SK-N-SH (cell line): ENCODE measurements around the gene PLCH1. TPM values are rescaled to one million over a fixed set of nuclear protein-coding genes. Genes with fewer than 3 reads are reported as not detected.

Source experiments
- CTCF ChIA-PET: fragments of 300-600, 350-600 bp; formaldehyde crosslinking; extraction: SDS; loops from one replicate; lab custom pipeline; 2021; lab: Yijun Ruan, JAX
- POLR2A ChIA-PET: fragments of 350-600 bp; sonication (Branson Sonifier 250); formaldehyde crosslinking; extraction: SDS; loops from one replicate; lab custom pipeline; 2020; ENCODE audit warnings: antibody characterized with exemption, inconsistent platforms; lab: Yijun Ruan, JAX
- DNase-seq: peaks from one replicate; pipeline ENCODE4 v3.0.0; 2012
- H2AFZ ChIP-seq: fragments of 200-600 bp; sonication (generic); 2 replicates; pipeline ENCODE4 v1.8.1; 2016; ENCODE audit warnings: antibody characterized with exemption, mild to moderate bottlenecking, low read depth
- H3F3A ChIP-seq: fragments of 200-600 bp; sonication (generic); replicated peaks from 2 replicates; pipeline ENCODE3; 2016; ENCODE audit warnings: antibody characterized with exemption, mild to moderate bottlenecking; ENCODE audit not compliant: insufficient read depth
- H3K27ac ChIP-seq, 2 experiments: fragments of 200-500 bp in 1 of 2; fragments of 200-600 bp in 1 of 2; sonication (Bioruptor generic) in 1 of 2; sonication (generic), shearing (Covaris generic) in 1 of 2; 2 replicates each; pipeline versions ENCODE4 v1.5.1 to v1.6.1; 2014 to 2016; ENCODE audit warnings: low read depth in 2 of 2, inconsistent platforms in 1 of 2, low read length in 1 of 2, mild to moderate bottlenecking in 1 of 2, mixed read lengths in 1 of 2
- H3K27me3 ChIP-seq: fragments of 200-600 bp; sonication (generic), shearing (Covaris generic); 2 replicates; pipeline ENCODE4 v1.6.1; 2016; ENCODE audit warnings: mixed run types; ENCODE audit not compliant: insufficient read depth
- H3K36me3 ChIP-seq, 2 experiments: fragments of 200-500 bp in 1 of 2; fragments of 200-600 bp in 1 of 2; sonication (Bioruptor generic) in 1 of 2; sonication (generic) in 1 of 2; replicated peaks in 1 of 2; 2 replicates each; pipeline versions ENCODE3 to v1.5.1; 2014 to 2016; ENCODE audit warnings: low read length in 1 of 2, mild to moderate bottlenecking in 1 of 2; ENCODE audit not compliant: insufficient read depth in 2 of 2, control insufficient read depth in 1 of 2
- H3K4me1 ChIP-seq, 2 experiments: fragments of 200-500 bp in 1 of 2; fragments of 200-600 bp in 1 of 2; sonication (Bioruptor generic) in 1 of 2; sonication (generic), shearing (Covaris generic) in 1 of 2; 2 replicates each; pipeline versions ENCODE4 v1.5.1 to v1.6.1; 2014 to 2016; ENCODE audit warnings: low read depth in 1 of 2, low read length in 1 of 2, mixed run types in 1 of 2; ENCODE audit not compliant: insufficient read depth in 2 of 2, control insufficient read depth in 1 of 2
- H3K4me2 ChIP-seq: fragments of 200-600 bp; sonication (generic), shearing (Covaris generic); 2 replicates; pipeline ENCODE4 v1.6.1; 2017; ENCODE audit warnings: mixed run types
- H3K4me3 ChIP-seq, 2 experiments: fragments of 200-500 bp in 1 of 2; fragments of 200-600 bp in 1 of 2; sonication (Bioruptor generic) in 1 of 2; sonication (generic), shearing (Covaris generic) in 1 of 2; 2 replicates each; pipeline versions ENCODE4 v1.5.1 to v1.8.1; 2014 to 2016; ENCODE audit warnings: low read depth in 2 of 2, inconsistent platforms in 1 of 2, low read length in 1 of 2, mild to moderate bottlenecking in 1 of 2, mixed read lengths in 1 of 2, moderate library complexity in 1 of 2
- H3K79me2 ChIP-seq: fragments of 200-600 bp; sonication (generic); 2 replicates; pipeline ENCODE4 v1.8.1; 2017; ENCODE audit warnings: mild to moderate bottlenecking; ENCODE audit not compliant: insufficient read depth
- H3K9ac ChIP-seq: fragments of 200-600 bp; sonication (generic); 2 replicates; pipeline ENCODE4 v1.6.1; 2017; ENCODE audit warnings: mixed run types
- H3K9me2 ChIP-seq: fragments of 200-600 bp; sonication (generic); 2 replicates; pipeline ENCODE4 v1.6.1; 2017; ENCODE audit warnings: mixed run types
- H3K9me3 ChIP-seq: fragments of 200-600 bp; sonication (generic); 2 replicates; pipeline ENCODE4 v1.6.1; 2017; ENCODE audit warnings: mixed run types, mild to moderate bottlenecking, moderate library complexity
- H4K20me1 ChIP-seq: fragments of 200-600 bp; sonication (generic); 2 replicates; pipeline ENCODE4 v1.6.1; 2017; ENCODE audit warnings: mild to moderate bottlenecking, mixed run types; ENCODE audit not compliant: insufficient read depth
- EP300 ChIP-seq, 2 experiments: IDR thresholded peaks; 2 replicates each; pipeline versions ENCODE4 v1.4.0 to v1.6.1; 2012; ENCODE audit warnings: borderline replicate concordance in 1 of 2, low read depth in 1 of 2, low read length in 1 of 2
- FOXJ3 ChIP-seq: sonication (generic); formaldehyde crosslinking; IDR thresholded peaks from 2 replicates; pipeline ENCODE4 v1.5.1; 2020; ENCODE audit warnings: mild to moderate bottlenecking, missing genetic modification reagents
- FOXM1 ChIP-seq: IDR thresholded peaks from 2 replicates; pipeline ENCODE4 v1.4.0; 2012; ENCODE audit warnings: low read depth, mild to moderate bottlenecking
- GATA2 ChIP-seq: sonication (generic); formaldehyde crosslinking; IDR thresholded peaks from 2 replicates; pipeline ENCODE4 v1.5.0; 2020; ENCODE audit warnings: mild to moderate bottlenecking, missing genetic modification reagents
- MAX ChIP-seq: IDR thresholded peaks from 2 replicates; pipeline ENCODE4 v1.4.0; 2012; ENCODE audit warnings: low read depth
- MEF2A ChIP-seq: IDR thresholded peaks from 2 replicates; pipeline ENCODE4 v1.4.0; 2012; ENCODE audit warnings: low read depth, borderline replicate concordance
- MXI1 ChIP-seq: IDR thresholded peaks from 2 replicates; pipeline ENCODE4 v1.6.1; 2012; ENCODE audit warnings: mild to moderate bottlenecking, low read depth, low read length, improper control_type of control experiment
- NFIC ChIP-seq: IDR thresholded peaks from 2 replicates; pipeline ENCODE4 v1.4.0; 2012; ENCODE audit warnings: borderline replicate concordance
- POLR2AphosphoS5 ChIP-seq: IDR thresholded peaks from 2 replicates; pipeline ENCODE4 v1.6.1; 2012; ENCODE audit warnings: low read depth, low read length
- RAD21 ChIP-seq: IDR thresholded peaks from 2 replicates; pipeline ENCODE4 v1.6.1; 2012; ENCODE audit warnings: mild to moderate bottlenecking, low read length
- RCOR1 ChIP-seq: fragments of 150-350 bp; IDR thresholded peaks from 2 replicates; pipeline ENCODE4 v1.6.1; 2017; ENCODE audit warnings: antibody characterized with exemption, low read length
- RFX5 ChIP-seq: IDR thresholded peaks from 2 replicates; pipeline ENCODE4 v1.6.1; 2012; ENCODE audit warnings: mild to moderate bottlenecking, improper control_type of control experiment, low read length
- SMC3 ChIP-seq: IDR thresholded peaks from 2 replicates; pipeline ENCODE4 v1.6.1; 2012; ENCODE audit warnings: low read depth, low read length, improper control_type of control experiment
- WGBS: methylation state at CpG from one replicate; pipeline ENCODE4 v1.1.6; 2017; ENCODE audit warnings: low lambda C conversion rate; 5-methylcytosine and 5-hydroxymethylcytosine counted together
- polyA plus RNA-seq, 3 experiments: library from polyadenylated mRNA; depleted of rRNA; stranded (reverse); fragments of >200 nt; gene quantifications; 2 replicates each; pipeline ENCODE4 v1.2.3, GENCODE V29; 2012

The PLCH1 gene
- polyA plus RNA-seq, 1 of the 3 experiments (the other 2 are of a cell fraction): 0.26 TPM

- Histone ChIP-seq H4K20me1 (no peaks in the 10 kb centered on the region), H3K36me3 (no peaks in the 10 kb centered on the region), H2AFZ (no peak overlapping the region), H3K4me1 (no peaks in the 10 kb centered on the region; a peak in 2 of 4 replicates), H3K27me3 (no peaks in the 10 kb centered on the region), H3K4me3 (no peak overlapping the region), H3K27ac (no peak overlapping the region), H3K4me2 (no peak overlapping the region), H3K9me2 (no peaks in the 10 kb centered on the region), H3K79me2 (no peaks in the 10 kb centered on the region), H3F3A (no peaks in the 10 kb centered on the region), H3K9me3 (no peaks in the 10 kb centered on the region), H3K9ac (no peak overlapping the region)
- WGBS: 75% methylated on average over 2 of the region's 2 CpGs
- no peak for DNase-seq
- no peak for TF ChIP-seq NFIC
- no peak for TF ChIP-seq POLR2AphosphoS5
- no peak for TF ChIP-seq FOXM1
- TF ChIP-seq MAX: no peak
- no peak for TF ChIP-seq SMC3
- no peak for TF ChIP-seq FOXJ3 (CRISPR knock-in tag)
- TF ChIP-seq EP300 (IDR thresholded peaks at IDR 0.05; ENCODE audit: borderline replicate concordance in 1 of 2, low read depth in 1 of 2, low read length in 1 of 2): no peak
- no peak for TF ChIP-seq RCOR1
- no peak for TF ChIP-seq MXI1
- ChIA-PET CTCF (interaction anchor here (6.6 kb wide), 1 partner anchor 342 kb away, joined by 42 read pairs; no protein-coding TSS in a partner anchor), POLR2A (no interaction called here)
Observed at GRCh38 chr3:155360281-155360680, 384.6 kb downstream of the PLCH1 start.

GRCh38 chr3:155356594-155357370 lies 388.1 kb downstream of the PLCH1 start:
- no peaks in the 10 kb centered on the region for H4K20me1 ChIP-seq
- TF ChIP-seq RAD21 (peak; percentile 27), GATA2 (CRISPR knock-in tag) (no peak)
- TF ChIP-seq, all 33 proteins: peak for 1
- WGBS: 62% methylated on average over 5 of the region's 7 CpGs
- H2AFZ ChIP-seq: no peak overlapping the region
- no peaks in the 10 kb centered on the region for H3K9me2 ChIP-seq
- no peak overlapping the region for H3K4me2 ChIP-seq
- H3F3A ChIP-seq: no peaks in the 10 kb centered on the region
- no peaks in the 10 kb centered on the region for H3K9me3 ChIP-seq
- no peaks in the 10 kb centered on the region; a peak in 1 of 4 replicates for H3K4me1 ChIP-seq
- no peak overlapping the region for H3K27ac ChIP-seq
- no peak overlapping the region for H3K9ac ChIP-seq
- CTCF ChIA-PET: interaction anchor here (1.1 to 6.6 kb wide), 2 partner anchors 26 to 345 kb away, joined by 4 to 42 read pairs; no protein-coding TSS in a partner anchor
- no peaks in the 10 kb centered on the region for H3K79me2 ChIP-seq
- H3K36me3 ChIP-seq: no peaks in the 10 kb centered on the region
- POLR2A ChIA-PET: no interaction called here
- H3K4me3 ChIP-seq: no peak overlapping the region
- DNase-seq: no peak
- H3K27me3 ChIP-seq: no peaks in the 10 kb centered on the region

GRCh38 chr3:155354658-155355057 lies 390.2 kb downstream of the PLCH1 start:
- H3F3A ChIP-seq: no peaks in the 10 kb centered on the region
- no peaks in the 10 kb centered on the region for H3K79me2 ChIP-seq
- ChIA-PET CTCF (interaction anchor here (0.6 to 4.3 kb wide), 6 partner anchors 11 to 1172 kb away, joined by 3 to 86 read pairs (median 3); no protein-coding TSS in a partner anchor), POLR2A (no interaction called here)
- H3K36me3 ChIP-seq: no peaks in the 10 kb centered on the region
- no peaks in the 10 kb centered on the region for H4K20me1 ChIP-seq
- no peak overlapping the region for H3K27ac ChIP-seq
- DNase-seq: no peak
- no peaks in the 10 kb centered on the region for H3K9me2 ChIP-seq
- H3K9me3 ChIP-seq: no peaks in the 10 kb centered on the region
- TF ChIP-seq MEF2A (no peak), RFX5 (no peak)
- H2AFZ ChIP-seq: no peak overlapping the region
- no peaks in the 10 kb centered on the region; a peak in 1 of 4 replicates for H3K4me1 ChIP-seq
- no peak overlapping the region for H3K4me2 ChIP-seq
- no peak overlapping the region for H3K9ac ChIP-seq
- H3K27me3 ChIP-seq: no peaks in the 10 kb centered on the region
- H3K4me3 ChIP-seq: no peak overlapping the region
